KMS-11 (cell line): ENCODE measurements around the gene ARHGAP45.
"Not testable (repeated sequence)": the region's sequence is repeated elsewhere in the genome, so short reads cannot be mapped to it uniquely, and the experiment has no call there.

Experiments used
- H2AFZ ChIP-seq: fragments of 200-600 bp; sonication (generic); 2 replicates; pipeline ENCODE4 v1.6.1; 2016; ENCODE audit warnings: antibody characterized with exemption, mixed run types, low read depth
- H3K27ac ChIP-seq: fragments of 200-600 bp; sonication (generic); 2 replicates; pipeline ENCODE4 v1.6.1; 2016; ENCODE audit warnings: mild to moderate bottlenecking, mixed run types
- H3K27me3 ChIP-seq: fragments of 200-600 bp; sonication (generic); 2 replicates; pipeline ENCODE4 v1.6.1; 2017; ENCODE audit warnings: mild to moderate bottlenecking, low read depth, mixed run types, moderate library complexity; ENCODE audit not compliant: insufficient read depth
- H3K36me3 ChIP-seq: fragments of 200-600 bp; sonication (generic); 2 replicates; pipeline ENCODE4 v1.6.1; 2017; ENCODE audit warnings: mild to moderate bottlenecking, mixed run types; ENCODE audit not compliant: insufficient read depth
- H3K4me1 ChIP-seq: fragments of 200-600 bp; sonication (generic); 2 replicates; pipeline ENCODE4 v1.6.1; 2016; ENCODE audit warnings: mild to moderate bottlenecking, low read depth, mixed run types; ENCODE audit not compliant: poor library complexity, severe bottlenecking
- H3K4me2 ChIP-seq: fragments of 200-600 bp; sonication (generic); 2 replicates; pipeline ENCODE4 v1.7.0; 2016; ENCODE audit warnings: mild to moderate bottlenecking, mixed run types
- H3K4me3 ChIP-seq: fragments of 200-600 bp; sonication (generic); IDR thresholded peaks from 2 replicates; pipeline ENCODE4 v1.6.1; 2017; ENCODE audit warnings: low read depth, low read length, mixed read lengths; ENCODE audit not compliant: insufficient read depth
- H3K79me2 ChIP-seq: fragments of 200-600 bp; sonication (generic); 2 replicates; pipeline ENCODE4 v1.6.1; 2016; ENCODE audit warnings: low read depth, mixed run types; ENCODE audit not compliant: insufficient read depth
- H3K9ac ChIP-seq: fragments of 200-600 bp; sonication (generic); 2 replicates; pipeline ENCODE4 v1.6.1; 2016; ENCODE audit warnings: mild to moderate bottlenecking, mixed run types
- H4K20me1 ChIP-seq: fragments of 200-600 bp; sonication (generic); 2 replicates; pipeline ENCODE4 v1.6.1; 2016; ENCODE audit warnings: mild to moderate bottlenecking, mixed run types; ENCODE audit not compliant: insufficient read depth
- CTCF ChIP-seq: fragments of 200-600 bp; sonication (generic); conservative IDR thresholded peaks from 2 replicates; pipeline ENCODE4 v1.6.1; 2017; ENCODE audit warnings: low read depth, mild to moderate bottlenecking, antibody characterized with exemption, low read length, moderate library complexity, mixed read lengths

The ARHGAP45 gene

GRCh38 chr19:1111641-1112267 is 44.8 kb downstream of the ARHGAP45 start:
- TF ChIP-seq CTCF: no peak
- no peak overlapping the region for H3K9ac ChIP-seq
- no peaks in the 10 kb centered on the region for H3K4me1 ChIP-seq
- H3K27ac ChIP-seq: no peak overlapping the region
- no peaks in the 10 kb centered on the region for H4K20me1 ChIP-seq
- no peaks in the 10 kb centered on the region for H3K27me3 ChIP-seq
- H3K79me2 ChIP-seq: no peaks in the 10 kb centered on the region
- no peak overlapping the region for H3K4me3 ChIP-seq
- H2AFZ ChIP-seq: no peak overlapping the region
- no peak overlapping the region for H3K4me2 ChIP-seq
- H3K36me3 ChIP-seq: no peaks in the 10 kb centered on the region

GRCh38 chr19:1112268-1113029 is 45.5 kb downstream of the ARHGAP45 start:
- no peak overlapping the region for H3K4me3 ChIP-seq
- H3K36me3 ChIP-seq: no peaks in the 10 kb centered on the region
- no peaks in the 10 kb centered on the region for H3K79me2 ChIP-seq
- TF ChIP-seq CTCF: no peak
- no peaks in the 10 kb centered on the region for H3K27me3 ChIP-seq
- no peak overlapping the region for H3K4me2 ChIP-seq
- H2AFZ ChIP-seq: no peak overlapping the region
- no peak overlapping the region for H3K9ac ChIP-seq
- H3K27ac ChIP-seq: no peak overlapping the region
- H4K20me1 ChIP-seq: no peaks in the 10 kb centered on the region
- H3K4me1 ChIP-seq: no peaks in the 10 kb centered on the region

GRCh38 chr19:1113030-1113985 is 46.3 kb downstream of the ARHGAP45 start:
- TF ChIP-seq CTCF: peak; percentile 42; the same call in 1 of the 2 replicates
- no peaks in the 10 kb centered on the region for H3K79me2 ChIP-seq
- H3K36me3 ChIP-seq: no peaks in the 10 kb centered on the region
- H3K27ac ChIP-seq: no peak overlapping the region
- H4K20me1 ChIP-seq: no peaks in the 10 kb centered on the region
- no peak overlapping the region for H3K4me3 ChIP-seq
- H3K4me1 ChIP-seq: no peaks in the 10 kb centered on the region
- H2AFZ ChIP-seq: no peak overlapping the region
- H3K9ac ChIP-seq: no peak overlapping the region
- H3K4me2 ChIP-seq: no peak overlapping the region
- H3K27me3 ChIP-seq: no peaks in the 10 kb centered on the region

GRCh38 chr19:1113986-1114483 is 47.1 kb downstream of the ARHGAP45 start:
- Histone ChIP-seq H3K36me3 (no peaks in the 10 kb centered on the region), H3K9ac (no peak overlapping the region)

GRCh38 chr19:1114728-1115127 is 47.8 kb downstream of the ARHGAP45 start:
- not testable (repeated sequence) for H3K4me3 ChIP-seq, H4K20me1 ChIP-seq, H3K27ac ChIP-seq, H3K4me1 ChIP-seq, H2AFZ ChIP-seq, H3K79me2 ChIP-seq, H3K4me2 ChIP-seq, H3K9ac ChIP-seq, H3K36me3 ChIP-seq, H3K27me3 ChIP-seq

More at GRCh38 chr19:1113986-1114483, 47.1 kb downstream of the ARHGAP45 start:
- Histone ChIP-seq H4K20me1 (no peaks in the 10 kb centered on the region), H3K4me1 (no peaks in the 10 kb centered on the region), H3K27me3 (no peaks in the 10 kb centered on the region), H3K4me3 (no peak overlapping the region), H3K79me2 (no peaks in the 10 kb centered on the region), H2AFZ (no peak overlapping the region), H3K4me2 (no peak overlapping the region), H3K27ac (no peak overlapping the region)
- no peak for TF ChIP-seq CTCF
